Measurements from ENCODE around the gene UCHL5.
"Not testable (repeated sequence)": the region's sequence is repeated elsewhere in the genome, so short reads cannot be mapped to it uniquely, and the experiment has no call there.

Gene UCHL5

DNA sequence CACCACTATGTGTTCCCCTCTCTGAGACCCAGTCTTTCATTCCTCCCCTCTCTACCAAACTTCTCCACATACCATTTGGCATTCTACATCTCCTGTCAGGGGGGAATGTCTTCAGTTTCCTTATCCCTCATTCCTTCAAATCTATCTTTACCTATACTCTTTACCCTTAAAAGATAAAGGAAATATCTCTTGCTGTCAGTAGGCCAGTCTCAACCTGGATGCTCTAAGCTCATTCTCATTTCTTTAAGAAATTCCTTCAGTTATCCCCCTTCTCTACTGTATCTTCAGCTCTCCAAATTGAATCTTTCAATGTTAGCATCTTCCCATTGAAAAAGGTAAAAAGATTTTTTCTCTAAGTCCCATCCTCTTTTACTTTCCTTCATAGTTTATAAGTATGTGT, 6.8 kb upstream of the UCHL5 start:
- DNase-seq: no peak

DNA sequence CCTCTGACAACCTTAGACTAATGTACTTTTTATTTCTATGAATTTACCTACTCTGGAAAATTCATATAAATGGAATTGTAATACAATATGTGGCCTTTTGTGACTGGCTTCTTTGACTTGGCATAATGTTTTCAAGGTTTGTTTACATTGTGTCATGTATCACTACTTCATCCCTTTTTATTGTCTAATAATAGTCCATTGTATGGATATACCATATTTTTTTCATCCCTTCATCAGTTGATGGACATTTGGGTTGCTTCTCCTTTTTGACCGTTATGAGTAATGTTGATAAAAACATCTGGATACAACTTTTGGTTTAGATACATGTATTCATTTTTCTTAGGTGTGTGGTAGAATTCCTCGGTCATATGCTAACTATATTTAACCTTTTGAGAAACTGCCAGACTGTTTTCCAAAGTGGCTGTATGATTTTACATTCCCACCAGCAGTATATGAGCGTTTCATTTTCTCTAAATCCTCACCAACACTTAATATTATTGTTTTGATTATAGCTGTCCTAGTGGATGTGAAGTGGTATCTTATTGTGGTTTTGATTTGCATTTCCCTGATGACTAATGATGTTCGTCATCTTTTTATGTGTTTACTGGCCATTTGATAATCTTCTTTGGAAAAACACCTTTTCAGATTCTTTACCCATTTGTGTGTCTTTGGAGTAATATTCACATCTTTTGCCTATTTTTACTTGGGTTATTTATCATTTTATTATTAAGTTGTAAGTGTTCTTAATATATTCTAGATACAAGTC, 3.7 kb upstream of the UCHL5 start:
- no peak for DNase-seq

DNA sequence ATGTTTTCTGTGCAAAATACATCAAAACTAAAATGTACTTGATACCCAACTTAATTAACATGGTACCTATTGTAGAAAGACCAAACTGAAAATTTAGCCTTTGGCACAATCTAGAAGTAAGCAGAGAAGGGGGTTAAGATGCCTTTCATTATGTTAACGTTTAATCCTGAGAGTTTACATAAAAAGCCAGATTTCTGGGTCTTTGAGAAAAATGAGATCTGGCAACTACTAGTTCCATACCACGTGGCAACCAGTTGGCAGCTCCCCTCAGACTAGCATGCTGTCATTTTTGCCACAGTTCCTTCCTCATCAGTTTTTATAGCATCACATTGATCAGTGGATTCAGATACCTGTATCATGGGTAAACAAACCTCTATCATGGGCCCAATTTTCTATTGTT, 1.8 kb upstream of the UCHL5 start:
- no peak for DNase-seq

- DNase-seq: no peak
These were observed 1.2 kb upstream of the UCHL5 start for GRCh38 chr1:193060406-193060805.

GRCh38 chr1:193060115-193060403, 899 bp upstream of the UCHL5 start:
- DNase-seq: no peak

- DNase-seq: peak in 19 of 58 donors; percentile 10 to 53 (median 28)
These were observed 455 bp downstream of the UCHL5 start for GRCh38 chr1:193058529-193059281.

- DNase-seq: no peak
These were observed 4.9 kb downstream of the UCHL5 start for GRCh38 chr1:193054169-193054675.

GRCh38 chr1:193048913-193049312, 10.2 kb downstream of the UCHL5 start:
- not testable (repeated sequence) for DNase-seq

- DNase-seq: no peak
These were observed 16.1 kb downstream of the UCHL5 start for GRCh38 chr1:193042766-193043691.

DNA sequence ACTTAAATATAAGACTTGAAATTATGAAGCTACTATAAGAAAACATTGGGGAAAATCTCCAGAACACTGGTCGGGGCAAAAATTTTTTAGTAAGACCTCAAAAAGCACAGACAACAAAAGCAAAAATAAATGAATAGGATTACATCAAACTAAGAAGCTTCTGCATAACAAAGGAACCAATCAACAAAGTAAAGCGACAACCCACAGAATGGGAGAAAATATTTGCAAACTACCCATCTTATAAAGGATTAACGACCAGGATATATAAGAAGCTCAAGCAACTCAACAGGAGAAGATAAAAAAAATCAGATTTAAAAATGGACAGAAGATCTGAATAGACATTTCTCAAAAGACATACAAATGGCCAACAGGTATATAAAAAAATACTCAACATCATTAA, 19.1 kb downstream of the UCHL5 start:
- no peak for DNase-seq

DNA sequence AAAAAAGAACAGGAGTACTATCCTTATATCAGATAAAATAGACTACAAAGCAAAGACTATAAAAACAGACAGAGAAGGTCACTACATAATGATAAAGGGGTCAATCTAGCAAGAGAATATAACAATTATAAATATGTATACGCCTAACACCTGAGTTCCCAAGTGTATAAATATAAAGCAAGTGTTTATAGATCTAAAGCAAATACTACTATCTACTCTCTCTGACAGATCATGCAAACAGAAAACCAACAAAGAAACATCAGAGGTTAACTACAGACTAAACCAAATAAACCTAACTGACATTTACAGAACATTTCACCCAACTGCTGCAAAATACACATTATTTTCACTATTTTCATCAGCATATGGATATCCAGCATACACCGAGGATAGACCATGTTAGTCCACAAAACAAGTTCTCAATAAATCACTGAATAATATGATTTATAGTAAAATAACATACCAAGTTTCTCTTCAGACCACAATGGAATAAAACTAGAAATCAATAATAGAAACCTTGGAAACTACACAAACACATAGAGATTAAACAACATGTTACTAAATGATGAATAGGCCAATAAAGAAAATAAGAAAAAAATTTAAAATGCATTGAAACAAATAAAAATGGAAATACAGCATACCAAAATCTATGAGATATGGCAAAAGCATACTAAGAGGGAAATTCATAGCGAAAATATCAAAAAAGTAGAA, 22.7 kb downstream of the UCHL5 start:
- DNase-seq: no peak

DNA sequence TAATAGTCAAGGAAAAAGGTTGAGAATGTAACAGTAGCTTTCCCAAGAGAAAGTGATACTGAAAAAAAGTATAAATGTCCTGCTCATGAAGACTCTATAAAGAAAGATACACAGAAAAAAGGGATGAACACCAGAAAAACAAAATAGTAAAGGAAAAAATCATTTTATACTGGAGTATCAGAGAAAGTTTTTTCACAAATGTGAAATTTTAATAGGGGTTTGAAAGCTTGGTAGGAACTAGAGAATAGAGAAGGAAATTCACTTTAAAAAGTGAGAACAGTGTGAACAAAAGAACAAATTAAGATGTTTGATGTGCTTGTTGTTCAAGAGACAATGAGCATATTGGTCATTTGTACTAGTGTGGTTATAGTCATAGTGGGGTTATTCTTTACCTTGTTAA, 25.6 kb downstream of the UCHL5 start:
- no peak for DNase-seq

GRCh38 chr1:193032643-193033427, 26.3 kb downstream of the UCHL5 start:
- not testable (repeated sequence) for DNase-seq

GRCh38 chr1:193031431-193031830, 27.7 kb downstream of the UCHL5 start:
- DNase-seq: no peak

DNA sequence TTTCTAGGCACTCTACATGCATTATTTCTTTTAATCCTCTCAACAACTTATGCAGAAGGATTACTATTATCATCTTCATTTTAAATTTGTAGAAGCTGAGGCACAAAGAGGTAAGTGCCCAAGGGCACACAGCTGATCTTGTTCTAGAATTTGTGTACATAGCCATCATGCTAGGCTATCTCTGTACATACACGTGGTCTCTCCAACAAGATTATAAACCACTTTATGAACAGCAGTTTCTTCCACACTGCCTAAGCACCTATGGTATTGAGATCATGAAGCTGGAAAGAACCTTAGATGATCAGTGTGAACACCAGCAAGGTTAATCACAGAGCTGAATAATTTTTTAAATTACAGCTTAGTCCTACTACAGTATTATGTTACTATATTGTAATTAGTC, 28.9 kb downstream of the UCHL5 start:
- DNase-seq: no peak

DNA sequence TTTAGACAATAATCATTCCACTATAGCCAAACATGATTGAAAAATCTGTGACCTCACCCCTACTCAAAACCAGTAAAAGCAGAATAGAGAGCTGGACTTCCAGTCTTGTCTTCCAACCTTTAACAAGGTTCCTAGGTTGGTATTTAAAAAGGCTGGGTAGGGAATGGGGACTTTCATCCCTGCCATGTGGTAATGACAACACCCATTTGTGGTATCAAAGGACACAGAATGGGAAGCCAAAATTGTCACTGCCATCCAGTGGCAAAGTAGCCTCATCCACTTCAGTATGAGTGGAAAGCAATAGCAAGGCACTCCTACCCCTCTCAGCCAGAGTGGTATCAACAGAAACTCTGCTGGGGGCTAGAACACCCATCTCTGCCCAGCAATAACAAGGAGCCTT, 33.9 kb downstream of the UCHL5 start:
- no peak for DNase-seq

DNA sequence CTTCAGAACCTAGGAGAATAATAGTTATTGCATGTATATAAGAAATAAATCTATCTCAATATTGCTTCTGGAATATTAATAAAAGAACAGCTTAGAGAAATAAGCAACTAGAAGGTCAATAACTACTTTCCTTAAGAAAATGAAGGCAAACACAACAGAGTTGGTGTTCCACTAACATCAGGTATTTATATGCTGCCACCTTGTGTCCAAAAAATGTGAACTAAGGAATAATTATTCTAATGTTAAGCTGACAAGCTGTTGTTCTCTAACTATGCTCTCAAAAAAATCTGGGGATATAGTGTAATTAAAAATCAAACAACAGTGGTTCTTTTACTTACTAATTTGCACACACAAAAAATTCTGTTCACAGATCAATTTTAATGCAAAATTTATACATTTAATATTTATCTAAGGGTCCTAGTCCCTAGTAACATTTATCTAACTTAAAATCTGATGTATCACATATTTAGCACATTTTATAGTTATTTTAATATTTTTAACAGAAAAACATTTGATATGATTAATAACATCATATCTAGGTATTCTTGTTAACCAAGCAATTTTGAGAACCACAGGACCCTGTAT, 39.6 kb downstream of the UCHL5 start:
- DNase-seq: peak in 2 of 58 donors; percentile 15 to 34

- DNase-seq: no peak
These were observed 42.4 kb downstream of the UCHL5 start for GRCh38 chr1:193016788-193017187.

GRCh38 chr1:193014400-193014799, 44.8 kb downstream of the UCHL5 start:
- no peak for DNase-seq

- DNase-seq: no peak
These were observed 45.5 kb downstream of the UCHL5 start for GRCh38 chr1:193013707-193014106.

Measured in anterior cingulate cortex (tissue), 58 donors.